Measurements from ENCODE around the gene ACSS2.
"Not testable (repeated sequence)": the region's sequence is repeated elsewhere in the genome, so short reads cannot be mapped to it uniquely, and the experiment has no call there.

ACSS2 gene

DNA sequence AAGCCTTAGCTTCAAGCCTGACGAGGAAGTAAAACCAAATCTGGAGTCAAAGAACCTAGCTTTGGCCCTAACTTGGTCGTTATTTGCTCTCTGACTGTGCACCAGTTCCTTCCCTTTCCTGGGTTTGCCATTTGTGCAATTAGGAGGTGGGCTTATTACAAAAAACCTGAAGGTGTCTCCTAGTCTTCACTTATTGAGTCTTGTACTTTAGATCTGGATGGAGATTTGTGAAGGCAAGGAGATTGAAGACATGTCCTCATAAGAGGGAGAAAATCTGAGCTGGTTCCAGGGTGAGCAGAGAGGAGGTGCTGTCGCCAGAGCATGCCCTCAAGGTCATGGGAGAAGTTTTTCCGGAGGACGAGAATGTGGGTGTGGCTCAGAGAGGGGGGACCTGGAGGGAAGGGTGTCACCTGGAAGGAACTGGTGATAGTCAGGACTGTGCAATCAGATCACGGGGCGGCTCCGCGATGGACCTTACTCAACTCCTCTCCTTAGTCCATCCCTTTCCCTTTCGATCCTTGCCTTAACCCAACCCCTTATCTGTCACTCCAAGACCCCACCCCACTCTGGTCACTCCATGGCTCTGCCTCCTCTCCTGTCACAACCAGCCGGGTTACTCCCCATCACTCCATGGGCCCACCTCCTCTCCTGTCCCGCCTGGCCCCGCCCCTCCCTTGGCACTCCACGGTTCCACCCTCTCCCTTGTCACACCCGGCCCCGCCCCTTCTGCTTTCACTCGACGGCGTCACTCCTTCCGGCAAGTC lies 588 bp upstream of the ACSS2 start:
- DNase-seq = peak in 1 of 2 donors; percentile 97

GRCh38 chr20:34880215-34880850 lies 3.9 kb downstream of the ACSS2 start:
- DNase-seq = no peak

- DNase-seq = not testable (repeated sequence)
These were observed 4.6 kb downstream of the ACSS2 start for GRCh38 chr20:34880971-34881370.

DNA sequence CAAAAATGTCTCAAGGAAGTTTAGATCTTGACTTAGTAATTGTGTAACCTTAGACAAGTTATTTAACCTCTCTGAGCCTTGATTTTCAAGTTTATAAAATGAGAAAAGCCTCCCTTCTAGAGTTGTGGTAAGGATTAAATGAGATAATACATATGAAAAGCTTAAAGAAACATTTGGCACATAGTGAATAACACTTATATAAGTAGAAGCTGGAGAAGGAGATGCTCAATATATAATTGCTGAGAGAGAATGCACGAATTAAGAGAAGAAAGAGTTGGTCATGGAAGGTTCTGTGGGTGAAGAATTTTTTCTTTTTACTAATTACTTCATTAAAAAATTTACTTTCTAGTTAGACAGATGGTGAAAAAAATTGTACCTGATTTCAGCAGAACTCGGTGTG lies 5.3 kb downstream of the ACSS2 start:
- DNase-seq = no peak

DNA sequence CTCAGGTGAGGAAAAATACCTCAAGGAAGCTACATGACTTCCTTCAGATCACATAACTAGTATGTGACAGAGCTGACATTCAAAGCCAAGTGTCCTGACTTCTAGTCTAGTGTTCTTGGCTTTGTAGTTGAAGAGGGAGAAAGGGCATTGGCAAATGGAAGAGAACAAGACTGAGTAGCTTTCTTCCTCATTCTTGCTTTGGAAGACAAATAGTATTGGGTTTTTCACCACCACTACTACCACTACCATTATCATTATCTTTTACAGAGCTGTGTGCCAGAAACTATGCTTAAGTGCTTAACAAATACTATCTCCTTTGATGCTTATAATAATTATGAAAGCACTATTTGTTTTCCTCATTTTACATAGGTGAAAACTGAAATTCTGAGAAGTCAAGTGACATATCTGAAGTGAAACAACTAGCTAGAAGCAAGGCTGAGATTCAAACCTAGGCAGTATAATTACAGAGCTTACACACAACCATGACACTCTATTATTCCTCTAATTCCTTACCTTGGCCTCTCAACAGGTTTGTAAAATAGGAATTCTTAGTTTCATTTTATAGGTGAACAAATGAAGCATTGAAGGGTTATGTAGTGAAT lies 6.8 kb downstream of the ACSS2 start:
- DNase-seq = no peak

DNA sequence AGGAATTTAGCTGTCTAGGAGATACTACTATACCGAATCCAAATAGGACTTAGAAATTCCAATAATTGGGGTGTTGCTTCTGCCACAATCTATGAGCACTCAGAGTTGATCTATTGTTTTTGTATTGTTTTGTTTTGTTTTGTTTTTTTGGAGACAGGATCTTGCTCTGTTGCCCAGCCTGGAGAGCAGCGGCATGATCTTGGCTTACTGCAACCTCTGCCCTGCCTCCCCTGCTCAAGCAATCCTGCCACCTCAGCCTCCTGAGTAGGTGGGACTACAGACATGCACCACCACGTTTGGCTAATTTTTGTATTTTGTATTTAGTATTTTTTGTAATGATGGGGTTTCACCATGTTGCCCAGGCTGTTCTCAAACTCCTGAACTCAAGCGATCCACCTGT lies 7.4 kb downstream of the ACSS2 start:
- no peak for DNase-seq

DNA sequence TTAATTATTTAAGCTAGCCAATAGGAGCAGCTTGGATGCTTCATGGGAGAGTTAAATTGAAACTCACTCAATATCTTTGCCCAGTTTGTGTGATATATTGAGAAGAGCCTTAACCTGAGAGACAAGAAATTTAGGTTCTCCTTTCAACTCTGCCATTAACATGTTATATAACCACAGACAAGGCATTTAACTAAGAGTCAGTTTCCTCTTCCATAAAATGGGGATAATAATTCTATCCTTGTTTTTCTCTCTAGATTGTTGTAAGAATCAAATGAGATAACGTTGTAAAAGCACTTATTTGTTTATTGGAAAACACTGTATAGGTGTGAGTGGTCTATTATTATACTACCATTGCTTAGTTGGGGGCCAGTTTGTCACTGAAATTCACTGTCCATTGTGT lies 7.8 kb downstream of the ACSS2 start:
- no peak for DNase-seq

GRCh38 chr20:34886122-34886521 lies 9.7 kb downstream of the ACSS2 start:
- DNase-seq = no peak

DNA sequence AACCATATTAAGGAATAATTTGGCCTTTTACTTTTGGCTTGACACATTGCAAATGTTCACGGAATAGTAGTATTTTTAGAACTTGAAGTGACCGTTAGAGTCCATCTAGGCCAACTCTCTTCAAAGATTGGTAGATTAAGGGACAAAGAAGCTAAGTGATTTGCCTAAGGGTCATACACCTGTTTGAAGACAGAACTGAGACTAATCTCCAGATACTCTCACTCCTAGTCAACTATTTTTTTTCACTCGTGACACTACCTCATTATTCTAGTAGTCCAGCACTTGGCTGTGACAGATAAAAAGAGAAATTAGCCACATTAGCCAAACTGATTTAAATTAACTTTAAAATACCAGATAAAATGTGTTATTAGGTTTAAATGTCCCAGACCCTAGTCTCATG lies 10.6 kb downstream of the ACSS2 start:
- no peak for DNase-seq

DNA sequence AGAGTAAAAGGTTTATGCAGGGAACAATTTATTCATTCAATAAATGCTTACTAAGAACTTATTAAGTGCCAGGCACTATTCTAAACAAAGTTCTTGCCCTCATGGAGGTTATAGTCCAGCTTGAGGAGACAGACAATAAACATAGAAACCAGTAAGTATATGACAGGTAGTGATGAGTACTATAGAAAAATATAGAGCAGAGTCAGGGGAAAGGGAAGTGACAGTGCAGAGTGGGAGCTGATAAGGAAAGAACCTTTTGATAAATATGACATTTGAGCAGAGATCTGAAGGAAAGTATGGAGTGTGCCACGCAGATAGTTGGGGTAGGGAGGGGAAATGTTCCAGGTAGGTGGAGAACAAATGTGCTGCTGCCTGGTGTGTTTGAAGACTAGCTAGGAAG lies 12.1 kb downstream of the ACSS2 start:
- no peak for DNase-seq

GRCh38 chr20:34891166-34892062 lies 15.0 kb downstream of the ACSS2 start:
- DNase-seq = peak in 1 of 2 donors; percentile 54

DNA sequence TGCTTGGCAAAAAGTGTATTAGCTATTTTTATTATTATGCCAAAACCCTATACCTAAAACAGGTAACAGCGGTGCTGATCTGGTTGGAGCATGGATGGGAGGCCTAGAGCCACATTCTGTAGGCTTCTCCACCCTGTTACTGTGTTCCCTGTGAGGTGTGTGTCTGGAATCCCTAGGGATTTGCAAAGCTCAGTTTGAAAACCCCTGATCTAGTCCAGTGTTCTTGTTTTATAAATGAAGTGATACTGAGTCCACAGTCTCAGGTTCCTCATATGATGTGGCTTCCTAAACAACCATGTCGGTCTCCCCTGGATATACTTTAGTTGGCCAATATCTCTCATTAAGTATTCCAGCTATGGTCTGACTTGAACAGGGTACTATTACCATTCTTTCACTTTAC lies 16.3 kb downstream of the ACSS2 start:
- DNase-seq = no peak

GRCh38 chr20:34894723-34895122 lies 18.3 kb downstream of the ACSS2 start:
- DNase-seq = no peak

DNA sequence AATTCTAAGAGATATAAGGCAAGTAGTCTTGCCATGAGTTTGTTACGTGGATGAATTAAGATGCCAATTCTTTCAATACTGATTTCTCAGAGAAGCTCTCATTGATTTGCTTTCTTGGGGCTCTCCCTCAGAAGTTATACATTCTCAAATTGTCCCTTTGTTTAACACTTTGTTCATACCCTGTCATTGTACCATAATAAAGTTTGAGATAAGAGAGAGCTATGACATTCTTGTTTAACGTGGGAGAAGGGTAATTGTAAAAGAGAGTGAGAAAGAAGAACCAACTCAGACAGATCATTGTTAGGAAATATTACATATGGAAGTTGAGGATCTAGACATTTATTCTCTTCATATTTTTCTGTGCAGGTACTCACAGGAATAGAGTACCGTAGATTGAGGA lies 19.1 kb downstream of the ACSS2 start:
- no peak for DNase-seq

DNA sequence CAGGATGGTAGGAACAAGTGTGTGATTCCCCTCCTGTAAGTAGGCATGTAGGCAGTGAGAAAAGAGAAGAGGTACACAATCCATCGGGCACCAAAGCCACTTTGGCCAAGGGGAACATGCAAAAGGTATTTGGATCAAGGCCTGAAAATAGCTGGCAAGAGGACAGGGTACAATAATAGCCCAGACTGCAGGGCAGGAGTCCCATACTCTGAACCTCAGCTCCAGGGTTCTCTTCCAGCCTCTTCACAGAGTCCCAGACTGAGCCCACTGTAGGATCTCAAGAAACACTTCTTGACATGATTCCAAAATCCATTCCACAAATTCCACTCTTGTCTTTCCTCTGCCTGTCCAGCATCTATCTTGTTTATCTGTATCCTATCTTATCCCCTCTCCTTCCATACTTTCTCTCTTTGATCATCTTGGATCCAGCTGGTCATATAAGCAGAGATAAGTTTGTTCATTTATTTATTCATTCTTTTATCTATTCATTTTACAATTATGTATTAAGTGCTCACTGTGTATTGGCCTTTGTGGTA lies 19.7 kb downstream of the ACSS2 start:
- DNase-seq = no peak

- not testable (repeated sequence) for DNase-seq
These were observed 21.7 kb downstream of the ACSS2 start for GRCh38 chr20:34898129-34898528.

DNA sequence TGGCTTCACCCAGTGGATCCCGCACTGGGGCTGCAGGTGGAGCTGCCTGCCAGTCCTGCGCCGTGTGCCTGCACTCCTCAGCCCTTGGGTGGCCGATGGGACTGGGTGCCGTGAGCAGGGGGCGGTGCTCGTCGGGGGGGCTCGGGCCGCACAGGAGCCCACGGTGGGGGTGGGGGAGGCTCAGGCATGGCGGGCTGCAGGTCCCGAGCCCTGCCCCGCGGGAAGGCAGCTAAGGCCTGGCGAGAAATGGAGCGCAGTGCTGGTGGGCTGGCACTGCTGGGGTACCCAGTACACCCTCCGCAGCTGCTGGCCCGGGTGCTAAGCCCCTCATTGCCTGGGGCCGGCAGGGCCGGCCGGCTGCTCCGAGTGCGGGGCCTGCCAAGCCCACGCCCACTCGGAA lies 22.3 kb downstream of the ACSS2 start:
- DNase-seq = not testable (repeated sequence)

DNA sequence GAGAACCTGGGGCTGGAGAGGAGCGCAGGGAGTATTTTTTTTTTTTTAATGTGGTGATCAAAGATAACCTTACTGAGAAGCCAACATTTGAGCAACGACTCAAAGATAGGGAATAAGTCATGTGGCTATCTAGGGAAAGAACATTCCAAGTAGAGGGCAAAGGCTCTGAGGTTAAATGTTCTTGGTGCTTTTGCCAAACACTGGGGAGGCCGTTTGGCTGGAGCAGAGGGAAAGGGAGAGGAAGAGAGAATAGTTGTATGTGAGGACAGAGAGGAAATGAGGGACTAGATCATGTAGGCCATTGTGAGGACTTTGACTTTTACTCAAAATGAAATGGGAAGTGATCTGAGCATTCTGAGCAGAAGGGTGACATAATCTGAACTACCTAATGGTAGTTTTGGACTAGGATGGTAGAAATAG lies 27.8 kb downstream of the ACSS2 start:
- DNase-seq = no peak

- DNase-seq = no peak
These were observed 31.4 kb downstream of the ACSS2 start for GRCh38 chr20:34907616-34908469.

DNA sequence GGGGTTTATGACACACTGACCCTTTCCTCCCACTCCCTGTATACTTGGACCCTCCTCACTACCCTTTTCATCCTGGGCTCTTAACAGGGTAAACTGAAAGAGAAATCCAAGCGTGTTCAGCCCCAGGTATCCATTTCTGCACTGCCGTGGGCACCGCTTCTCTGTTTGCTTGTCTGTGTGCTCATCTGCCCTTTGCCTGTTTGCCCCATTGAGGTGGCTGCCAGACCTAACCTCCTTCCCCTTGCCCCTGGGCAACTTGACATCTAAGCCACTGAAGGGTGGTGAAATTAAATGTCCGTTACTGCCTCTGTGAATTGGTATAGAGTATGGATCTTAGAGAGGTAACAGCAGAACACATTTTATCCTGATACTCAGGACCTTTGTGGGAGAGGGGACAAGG lies 38.7 kb downstream of the ACSS2 start:
- no peak for DNase-seq

DNA sequence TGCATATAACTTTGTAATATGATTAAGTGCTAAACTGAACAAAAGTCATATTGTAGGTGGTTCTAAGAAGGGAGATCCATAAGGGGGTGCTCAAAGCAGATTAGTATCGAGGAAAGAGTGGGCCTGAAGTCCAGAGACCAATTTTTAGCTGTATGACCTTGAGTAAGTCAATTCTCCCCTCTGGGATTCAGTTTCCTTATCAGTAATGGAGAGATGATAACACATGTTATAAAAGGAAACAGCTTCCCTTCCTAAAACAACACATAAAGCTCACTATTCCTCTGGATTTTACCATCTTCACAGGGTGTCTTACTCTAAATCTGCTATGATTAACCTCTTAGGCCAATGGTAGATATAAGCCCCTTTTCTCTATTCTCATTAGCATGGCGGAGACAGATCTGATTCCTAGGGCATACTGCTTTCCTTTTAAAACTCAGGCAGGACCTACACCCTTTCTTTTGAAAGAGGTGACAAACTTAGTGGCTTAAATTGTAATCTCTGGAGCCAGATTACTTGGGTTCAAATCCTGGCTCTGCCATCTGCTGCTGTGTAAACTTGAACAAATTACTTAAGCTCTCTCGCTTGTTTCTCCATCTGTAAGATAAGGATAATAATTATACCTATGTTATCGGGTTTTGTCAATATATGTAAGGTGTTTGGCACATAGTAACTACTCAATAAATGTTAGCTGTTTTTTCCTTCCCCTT lies 39.5 kb downstream of the ACSS2 start:
- DNase-seq = no peak

All from CD4-positive, alpha-beta T cell treated with Interleukin-4 for 1 hour (primary cell).